Nucleus accumbens (tissue), 56 donors: ENCODE results near the gene ENOX1.
"Not testable (repeated sequence)": the region's sequence is repeated elsewhere in the genome, so short reads cannot be mapped to it uniquely, and the experiment has no call there.

Experiments
- DNase-seq, 56 donors: peaks; one replicate each; lab custom pipeline; 2025; lab: John Stamatoyannopoulos, UW

Gene ENOX1

GRCh38 chr13:43195551-43195950, 591.2 kb downstream of the ENOX1 start:
- no peak for DNase-seq

GRCh38 chr13:43195112-43195511, 591.7 kb downstream of the ENOX1 start:
- DNase-seq = no peak

- DNase-seq = no peak
Observed at GRCh38 chr13:43193789-43194420, 592.9 kb downstream of the ENOX1 start.

- DNase-seq = no peak
Observed at GRCh38 chr13:43191546-43191945, 595.2 kb downstream of the ENOX1 start.

DNA sequence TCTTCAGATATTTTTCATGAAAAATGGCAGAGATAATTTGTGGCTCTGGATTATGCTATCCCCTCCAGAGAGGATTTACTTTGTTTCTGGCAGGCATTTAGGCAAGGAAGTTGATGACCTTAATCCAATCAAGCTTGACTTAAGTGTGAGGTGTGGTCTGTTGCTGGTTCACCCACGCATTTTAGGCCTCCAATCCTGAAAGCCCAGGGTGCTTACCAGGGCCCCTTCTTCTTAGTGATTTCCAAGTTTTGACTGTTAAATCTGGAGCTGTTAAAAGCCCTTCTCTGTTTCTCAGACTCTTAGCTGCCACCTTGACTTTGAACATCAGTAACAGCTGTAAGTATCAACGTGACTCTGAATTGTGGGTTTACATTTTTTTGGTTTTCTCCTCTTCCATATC, 601.5 kb downstream of the ENOX1 start:
- DNase-seq = no peak

DNA sequence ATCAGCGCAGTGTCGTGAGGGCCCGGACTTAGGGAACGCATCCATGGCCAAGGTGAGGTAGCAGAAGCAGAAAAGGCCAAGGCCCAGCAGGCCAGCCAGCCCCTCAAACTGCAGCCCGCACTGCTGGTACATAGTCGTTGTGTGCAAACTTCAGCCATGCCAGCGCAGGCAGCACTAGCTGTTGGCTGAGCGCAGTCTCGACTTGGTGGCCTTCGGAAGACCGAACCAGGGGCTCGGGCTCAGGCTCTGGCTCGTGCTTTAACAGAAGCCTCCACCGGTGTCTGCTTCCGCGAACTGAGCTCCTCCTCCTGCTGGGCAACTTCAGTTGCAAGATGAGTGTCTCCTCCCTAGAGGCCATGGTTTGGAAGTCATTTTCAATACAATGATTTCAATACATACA, 605.9 kb downstream of the ENOX1 start:
- no peak for DNase-seq

DNA sequence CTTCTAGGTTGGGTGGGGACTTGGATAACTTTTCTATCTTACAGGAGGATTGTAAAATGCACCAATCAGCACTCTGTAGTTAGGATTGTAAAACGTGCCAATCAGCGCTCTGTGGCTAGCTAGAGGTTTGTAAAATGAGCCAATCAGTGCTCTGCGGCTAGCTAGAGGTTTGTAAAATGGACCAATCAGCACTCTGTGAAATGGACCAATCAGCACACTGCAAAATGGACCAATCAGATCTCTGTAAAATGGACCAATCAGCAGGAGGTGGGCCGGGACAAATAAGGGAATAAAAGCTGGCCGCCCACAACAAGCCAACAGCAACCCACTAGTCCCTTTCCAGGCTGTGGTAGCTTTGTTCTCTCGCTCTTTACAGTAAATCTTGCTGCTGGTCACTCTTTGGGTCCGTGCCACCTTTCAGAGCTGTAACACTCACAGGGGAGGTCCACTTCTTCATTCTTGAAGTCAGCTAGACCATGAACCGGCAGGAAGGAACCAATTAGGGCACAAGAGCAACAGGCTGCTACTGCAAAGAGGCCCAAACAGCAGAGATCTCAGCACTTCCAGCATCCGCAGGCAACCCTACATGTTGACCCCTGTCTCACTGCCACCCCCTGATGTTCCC, 606.6 kb downstream of the ENOX1 start:
- no peak for DNase-seq

DNA sequence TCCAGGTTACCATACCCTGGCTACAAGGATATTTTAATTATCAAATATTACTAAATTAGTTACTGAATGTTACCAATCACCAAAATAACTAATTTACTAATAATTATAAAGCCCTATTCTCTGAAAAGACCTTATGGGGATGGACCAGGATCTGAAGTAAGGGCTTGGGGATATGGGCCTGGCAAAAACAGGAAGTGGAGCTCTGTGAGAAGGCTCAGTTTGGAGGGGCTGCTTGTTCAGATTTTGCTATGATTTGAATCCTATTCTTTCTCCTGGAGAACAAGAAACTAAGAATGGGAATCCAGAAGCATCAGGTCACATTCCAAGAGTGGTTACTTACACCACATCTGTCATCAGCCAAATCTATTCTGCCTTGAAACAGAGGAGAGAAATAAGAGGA, 615.3 kb downstream of the ENOX1 start:
- no peak for DNase-seq

DNA sequence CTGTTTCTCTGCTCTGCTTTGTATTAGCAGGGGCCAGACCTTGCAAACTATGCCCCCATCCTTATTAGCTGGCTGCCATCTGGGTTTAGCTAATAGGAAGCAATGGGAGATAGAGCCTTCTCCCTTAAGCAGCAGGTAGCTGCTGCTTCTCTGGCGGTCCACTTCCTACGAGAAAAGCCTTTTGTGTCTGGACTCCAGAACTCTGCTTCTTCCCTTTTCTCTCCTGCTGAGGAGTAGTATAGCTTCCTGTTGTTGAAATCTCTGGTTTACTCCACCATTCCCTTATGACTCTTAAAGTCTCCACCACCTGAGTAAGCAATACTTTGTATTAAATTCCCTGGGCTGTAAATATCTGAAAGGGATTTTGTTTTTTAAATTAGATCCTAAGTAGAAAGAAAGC, 616.3 kb downstream of the ENOX1 start:
- DNase-seq = no peak

DNA sequence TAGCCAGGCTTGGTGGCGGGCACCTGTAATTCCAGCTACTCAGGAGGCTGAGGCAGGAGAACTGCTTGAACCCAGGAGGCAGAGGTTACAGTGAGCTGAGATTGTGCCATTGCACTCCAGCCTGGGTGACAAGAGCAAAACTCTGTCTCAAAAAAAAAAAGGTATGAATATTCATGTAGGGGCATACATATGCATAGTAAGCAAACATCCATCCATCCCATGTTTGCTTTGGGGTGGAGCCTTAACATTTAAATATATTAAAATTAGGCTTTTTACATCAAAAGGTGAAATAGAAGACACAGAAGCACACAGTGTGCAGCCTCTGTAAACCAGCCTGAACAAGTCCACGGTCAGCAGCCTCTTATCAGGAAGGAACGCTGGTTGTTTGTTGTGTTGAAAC, 618.3 kb downstream of the ENOX1 start:
- not testable (repeated sequence) for DNase-seq

- no peak for DNase-seq
Observed at GRCh38 chr13:43167731-43168130, 619.0 kb downstream of the ENOX1 start.

DNA sequence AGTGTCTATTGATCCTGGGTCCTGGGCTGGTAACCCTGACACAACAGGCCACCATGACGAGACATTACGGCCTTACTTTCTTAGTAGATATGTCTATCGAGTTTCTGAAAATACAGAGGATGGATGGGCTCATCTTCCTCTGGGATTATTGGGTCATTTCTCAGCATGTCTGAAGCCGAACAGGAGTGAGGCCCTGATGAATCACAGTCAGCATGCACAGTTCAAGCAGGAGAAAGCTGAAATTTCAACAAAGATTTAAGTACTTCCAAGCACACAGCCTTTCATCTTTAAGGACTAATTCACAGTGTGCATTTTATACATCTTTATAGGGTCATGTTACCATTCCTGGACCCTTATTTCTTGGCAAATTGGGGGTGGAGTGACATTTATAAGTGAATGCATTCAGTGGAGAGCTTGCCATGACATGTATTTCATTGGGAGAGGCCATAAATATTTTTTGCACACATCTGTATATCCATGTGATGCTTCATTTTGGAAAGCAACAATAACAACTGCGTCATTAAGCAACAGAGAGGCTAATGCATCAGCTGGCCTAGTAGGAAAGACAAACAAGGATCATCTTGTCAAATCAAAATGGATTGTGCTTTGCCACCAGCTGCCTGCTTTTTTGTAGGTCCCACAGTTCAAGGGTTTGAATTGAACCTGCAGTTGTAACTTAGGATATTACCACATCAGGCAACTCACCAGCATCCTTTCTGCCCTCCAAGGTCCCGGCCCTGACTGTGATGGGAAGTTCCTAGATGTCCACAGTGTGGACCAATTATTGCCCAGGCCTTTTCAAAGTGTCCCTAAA, 619.9 kb downstream of the ENOX1 start:
- no peak for DNase-seq
